GM21526 (cell line): ENCODE data around the gene TTLL5.
"Not testable (repeated sequence)": the region's sequence is repeated elsewhere in the genome, so short reads cannot be mapped to it uniquely, and the experiment has no call there.

ENCODE experiments used
- ATAC-seq: cut with Tn5 transposase; IDR thresholded peaks from one replicate; pipeline ENCODE4 v1.9.1; 2021; ENCODE audit warnings: moderate library complexity; ENCODE audit not compliant: unreplicated experiment, low FRiP score

Gene TTLL5

DNA sequence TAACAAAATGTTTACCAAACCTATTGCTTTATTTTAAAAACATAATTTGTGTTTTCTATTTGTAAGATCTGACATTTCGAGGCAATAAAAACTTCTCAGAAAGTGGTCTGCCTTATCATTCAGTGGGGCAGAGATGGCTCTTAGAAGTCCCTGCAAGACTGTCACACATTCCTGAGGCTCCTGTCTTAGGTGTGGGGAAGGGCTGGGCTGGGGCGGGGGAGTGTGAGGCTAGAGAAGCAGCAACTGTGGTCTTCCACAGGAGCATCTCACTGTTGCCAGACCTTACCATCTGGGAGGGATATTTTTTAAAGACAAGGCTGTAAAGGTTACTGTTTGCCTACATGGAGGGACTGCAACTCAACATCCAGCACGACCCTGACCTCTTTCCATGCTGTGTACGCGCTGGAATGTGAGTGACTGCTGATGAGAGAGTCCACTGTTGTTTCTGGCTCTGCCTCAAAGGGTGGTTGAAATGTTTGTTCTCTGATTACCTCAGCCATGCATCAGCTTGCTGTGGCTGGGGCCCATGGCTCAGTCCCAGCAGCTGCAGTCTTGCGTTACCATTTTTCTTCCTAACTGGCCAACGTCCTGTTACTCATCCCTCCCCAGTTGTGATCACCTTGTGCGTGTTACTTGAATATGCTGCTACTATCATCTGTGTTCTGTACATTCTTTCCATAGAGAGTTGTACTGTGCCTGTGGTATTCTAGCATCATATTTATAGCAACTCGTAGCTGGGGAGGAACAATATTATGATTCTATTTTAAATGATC lies 12.8 kb upstream of the TTLL5 start:
- no peak for ATAC-seq

- ATAC-seq, result no peak
Measured at GRCh38 chr14:75649337-75649736, 11.7 kb upstream of the TTLL5 start.

DNA sequence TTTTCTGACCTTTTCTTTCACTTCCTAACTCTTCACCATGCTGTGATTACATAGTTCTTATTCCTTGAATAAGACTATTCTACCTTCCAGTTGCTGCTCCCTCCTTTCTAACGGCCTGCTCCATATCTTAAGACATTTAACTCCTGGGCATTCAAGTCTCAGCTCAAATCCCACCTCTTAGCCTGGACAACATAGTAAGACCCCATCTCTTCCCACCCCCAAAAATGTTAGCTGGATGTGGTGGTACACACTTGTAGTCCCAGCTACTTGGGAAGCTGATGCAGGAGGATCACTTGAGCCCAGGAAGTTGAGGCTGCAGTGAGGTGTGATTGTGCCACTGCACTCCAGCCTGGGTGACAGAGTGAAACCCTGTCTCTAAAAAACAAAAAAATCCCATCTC lies 11.3 kb upstream of the TTLL5 start:
- ATAC-seq, result no peak

GRCh38 chr14:75650253-75651058 lies 10.6 kb upstream of the TTLL5 start:
- no peak for ATAC-seq

- no peak for ATAC-seq
Measured at GRCh38 chr14:75653563-75653962, 7.5 kb upstream of the TTLL5 start.

DNA sequence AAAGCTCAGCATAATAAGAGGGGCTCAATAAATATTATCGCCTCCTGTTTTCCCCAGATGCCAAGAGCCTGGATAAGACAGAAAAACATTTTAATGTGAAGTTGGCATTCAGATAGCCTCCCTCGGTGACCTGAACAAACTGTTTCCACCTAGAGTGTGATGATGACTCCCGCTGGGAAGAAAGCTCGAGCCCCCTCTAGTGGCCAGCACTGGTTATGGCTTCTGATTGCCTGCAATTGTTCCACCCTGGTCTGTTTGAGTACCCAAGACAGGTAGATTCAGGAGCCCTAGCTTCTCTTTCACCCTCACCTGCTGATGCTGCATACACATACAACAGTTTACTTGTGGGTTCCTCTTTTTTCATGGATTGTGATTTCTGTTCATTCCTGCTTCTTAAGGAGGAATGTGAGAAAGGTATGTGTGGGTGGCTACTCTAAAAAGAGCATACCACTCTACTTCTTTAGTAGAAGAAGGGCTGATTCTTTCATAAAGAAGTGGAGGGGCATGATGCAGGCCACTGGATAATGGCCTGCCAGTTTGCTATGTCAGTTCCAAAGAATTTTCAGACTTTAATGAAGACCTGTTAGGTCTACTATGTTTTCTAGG lies 6.8 kb upstream of the TTLL5 start:
- ATAC-seq, result no peak

GRCh38 chr14:75655235-75655634 lies 5.8 kb upstream of the TTLL5 start:
- ATAC-seq, result no peak

DNA sequence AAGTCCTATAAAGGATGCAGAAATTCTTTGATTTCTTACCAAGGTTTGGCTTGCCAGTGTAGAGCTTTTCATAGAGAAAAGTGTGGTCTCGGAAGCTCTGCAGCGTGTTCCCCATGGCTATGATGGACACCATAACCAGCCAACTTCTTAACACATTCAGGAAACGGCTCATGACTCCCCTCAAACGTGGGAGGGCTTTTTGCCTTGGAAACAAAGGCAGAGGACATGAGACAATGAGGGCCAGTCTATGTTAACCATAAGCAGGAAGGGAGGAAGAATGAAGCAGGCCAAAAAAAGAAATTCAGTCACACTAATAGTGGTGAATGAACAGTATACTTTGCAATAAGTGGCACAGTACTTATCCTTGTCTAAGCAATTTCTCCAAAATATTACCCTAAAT lies 3.7 kb upstream of the TTLL5 start:
- no peak for ATAC-seq

- no peak for ATAC-seq
Measured at GRCh38 chr14:75658957-75659356, 2.1 kb upstream of the TTLL5 start.

DNA sequence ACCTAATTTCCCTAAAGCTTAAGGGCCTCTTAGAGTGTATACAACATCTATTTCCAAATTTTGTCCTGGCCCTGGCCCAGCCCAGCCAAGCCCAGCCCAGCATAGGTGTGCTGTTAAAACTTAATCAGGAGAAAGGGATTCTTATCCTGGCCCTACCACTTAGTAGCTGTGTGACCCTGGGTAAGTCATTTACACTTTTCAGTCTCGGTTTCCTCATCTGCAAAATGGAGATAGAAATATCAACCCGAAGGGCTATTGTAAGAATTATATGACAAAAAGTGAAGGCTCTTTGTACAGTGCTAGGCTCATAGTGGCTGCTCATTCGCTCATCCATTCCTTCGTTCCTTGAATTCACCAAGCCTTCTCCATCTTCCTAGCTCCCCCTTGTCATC lies 812 bp upstream of the TTLL5 start:
- ATAC-seq, result no peak

- ATAC-seq, result no peak
Measured at GRCh38 chr14:75661499-75661814, 411 bp downstream of the TTLL5 start.

- no peak for ATAC-seq
Measured at GRCh38 chr14:75662966-75663365, 1.9 kb downstream of the TTLL5 start.

DNA sequence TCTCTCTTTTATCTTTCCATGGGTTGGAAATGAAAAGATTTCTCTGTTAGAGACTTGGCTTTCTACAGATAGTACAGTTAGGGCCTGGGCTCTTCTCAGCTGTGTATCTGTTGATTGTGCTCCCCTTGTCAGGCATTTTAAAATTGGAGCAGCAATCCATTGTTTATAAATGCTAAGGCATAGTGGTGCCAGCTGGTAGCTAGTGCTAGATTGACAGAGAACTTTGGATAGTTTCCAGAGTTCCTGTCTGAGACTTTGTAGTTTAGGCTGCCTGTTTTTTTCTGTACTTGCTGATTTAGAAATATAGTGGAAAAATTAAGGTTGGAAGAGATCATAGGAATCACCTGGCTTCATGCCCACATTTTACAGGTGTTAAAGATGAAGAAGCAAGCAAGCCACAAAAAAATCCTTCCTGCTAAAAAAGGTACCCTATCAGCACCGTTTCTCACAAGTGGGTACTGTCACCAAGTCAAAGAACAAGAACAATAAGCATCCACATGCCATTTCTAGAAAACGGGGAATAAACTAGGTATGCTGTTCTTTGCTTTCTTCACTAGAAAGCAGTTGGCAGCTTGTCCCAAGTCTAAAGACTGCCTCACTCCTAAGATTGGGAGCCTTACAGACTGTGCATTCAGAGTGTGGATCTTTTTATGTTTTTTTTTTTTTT lies 6.2 kb downstream of the TTLL5 start:
- no peak for ATAC-seq

DNA sequence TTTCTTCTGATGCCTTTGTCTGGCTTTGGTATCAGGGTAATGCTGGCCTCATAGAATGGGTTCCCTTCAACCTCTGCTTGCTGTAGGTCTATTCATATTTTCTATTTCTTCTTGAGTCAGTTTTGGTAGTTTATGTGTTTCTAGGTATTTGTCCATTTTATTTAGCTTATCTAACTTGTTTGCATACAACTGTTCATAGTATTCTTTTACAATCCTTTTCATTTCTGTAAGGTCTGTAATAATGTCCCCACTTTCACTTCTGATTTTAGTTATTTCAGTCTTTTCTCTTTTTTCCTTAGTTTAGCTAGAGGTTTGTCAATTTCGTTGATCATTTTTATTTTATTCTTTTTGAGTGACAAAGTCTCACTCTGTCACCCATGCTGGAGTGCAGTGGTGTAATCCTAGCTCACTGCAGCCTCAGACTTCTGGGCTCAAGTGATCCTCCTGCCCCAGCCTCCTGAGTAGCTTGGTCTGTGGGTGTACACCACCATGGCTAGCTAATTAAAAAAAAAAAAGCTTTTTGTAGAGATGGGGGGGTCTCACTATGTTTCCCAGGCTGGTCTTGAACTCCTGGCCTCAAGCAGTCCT lies 11.7 kb downstream of the TTLL5 start:
- no peak for ATAC-seq

DNA sequence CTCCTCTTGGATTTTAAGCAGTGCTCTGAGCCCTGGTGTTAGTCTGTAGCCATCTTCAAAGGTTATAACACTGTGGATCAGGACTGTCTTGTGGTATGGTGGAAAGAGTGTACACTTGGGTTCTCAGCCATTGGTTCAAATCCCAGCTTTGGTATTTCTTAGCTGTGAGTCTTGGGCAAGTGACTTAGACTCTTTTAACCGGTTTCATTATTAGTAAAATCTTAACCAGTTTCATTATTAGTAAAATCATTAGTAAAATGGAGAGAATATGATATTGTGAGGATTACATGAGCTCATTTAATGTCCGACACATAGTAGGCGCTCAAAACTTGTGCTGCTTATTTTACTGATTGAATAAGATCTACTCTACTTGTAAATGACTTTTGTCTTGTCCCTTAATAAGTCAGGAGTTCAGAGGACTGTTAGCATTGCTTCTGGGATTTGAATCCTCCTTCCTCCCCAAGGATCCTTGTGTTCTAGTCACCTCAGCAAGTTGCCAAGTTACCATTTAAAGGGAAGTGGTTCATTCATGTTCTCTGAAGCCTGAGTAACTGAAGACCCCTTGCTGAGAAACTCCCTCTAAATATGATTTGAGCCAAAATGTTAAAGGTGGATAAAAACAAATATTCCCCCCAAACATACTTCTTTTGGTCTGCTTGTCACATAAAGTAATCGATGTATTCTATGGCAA lies 12.4 kb downstream of the TTLL5 start:
- no peak for ATAC-seq

DNA sequence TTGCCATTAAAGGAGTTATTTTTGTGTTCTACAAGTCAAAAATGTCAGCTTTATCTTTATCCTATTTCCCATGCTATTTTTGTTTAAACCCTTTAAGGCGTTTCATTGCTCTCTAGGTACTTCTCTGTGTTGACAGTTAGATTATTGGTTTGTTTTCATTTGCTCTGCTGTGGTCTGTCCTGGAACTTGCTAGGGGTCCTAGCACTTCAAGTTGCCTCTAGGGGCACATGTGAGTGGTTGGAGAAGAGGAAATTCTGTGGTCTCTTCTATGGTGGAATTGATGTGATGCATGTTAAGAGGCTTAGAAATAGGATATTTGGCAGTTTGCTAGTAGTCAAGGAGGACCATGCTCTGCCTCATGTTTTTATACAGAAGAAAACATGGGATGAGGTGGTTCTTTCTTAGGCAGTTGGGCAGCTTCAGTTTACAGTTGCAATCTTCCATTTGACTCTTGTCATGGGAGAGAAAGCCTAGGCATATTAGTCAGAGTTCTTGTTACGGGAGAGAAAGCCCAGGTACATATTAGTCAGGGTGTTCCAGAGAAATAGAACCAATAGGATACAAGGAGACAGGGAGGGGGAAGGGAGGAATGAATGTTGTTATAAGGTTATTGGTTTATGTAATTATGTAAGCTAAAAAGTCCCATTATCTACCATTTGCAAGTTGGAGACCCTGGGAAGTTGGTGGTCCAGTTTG lies 14.4 kb downstream of the TTLL5 start:
- no peak for ATAC-seq

- no peak for ATAC-seq
Measured at GRCh38 chr14:75685910-75686309, 24.9 kb downstream of the TTLL5 start.

DNA sequence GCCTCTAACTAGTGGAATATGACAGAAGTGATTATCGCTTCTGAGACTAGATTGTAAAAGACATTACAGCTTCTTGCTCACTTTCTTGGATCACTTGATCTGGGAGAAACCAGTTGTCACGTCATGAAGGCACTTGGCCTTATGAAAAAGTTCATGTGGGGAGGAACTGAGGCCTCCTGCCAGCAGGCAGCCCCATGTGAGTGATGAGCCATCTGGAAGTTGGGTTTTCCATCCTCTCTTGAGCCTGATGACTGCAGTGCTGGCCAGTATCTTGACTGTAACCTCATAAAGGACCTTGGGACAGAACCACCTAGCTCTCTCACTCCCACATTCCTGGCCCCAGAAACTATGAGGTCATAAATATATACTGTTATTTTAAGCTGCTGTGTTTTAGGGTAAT lies 28.0 kb downstream of the TTLL5 start:
- ATAC-seq, result no peak

DNA sequence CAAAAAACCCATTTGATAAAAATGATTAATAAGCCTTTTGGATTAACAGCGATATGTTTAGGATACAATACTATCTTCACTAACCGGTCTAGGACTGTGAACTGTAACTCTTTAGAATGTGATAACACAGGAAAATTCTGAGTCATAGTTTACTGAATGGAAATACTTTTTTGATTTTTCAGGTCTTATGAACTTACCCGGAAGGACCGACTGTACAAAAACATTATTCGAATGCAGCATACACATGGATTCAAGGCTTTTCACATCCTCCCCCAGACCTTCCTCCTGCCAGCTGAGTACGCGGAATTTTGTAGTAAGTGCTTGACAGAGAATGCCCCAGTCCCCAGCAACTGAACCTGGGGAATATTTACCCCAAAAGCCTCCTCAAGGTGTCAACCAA lies 29.0 kb downstream of the TTLL5 start:
- no peak for ATAC-seq

- not testable (repeated sequence) for ATAC-seq
Measured at GRCh38 chr14:75695025-75695424, 34.0 kb downstream of the TTLL5 start.
